SJSA1 (cell line): Measurements from ENCODE around the gene PIK3CB. TPM values are rescaled to one million over a fixed set of nuclear protein-coding genes. Genes with fewer than 3 reads are reported as not detected.

Source experiments
- DNase-seq, 2 experiments: peaks; one replicate each; pipeline ENCODE4 v3.0.0-alpha.2; 2015 to 2020; ENCODE audit warnings: low spot score in 2 of 2, low read depth in 1 of 2
- H3K27ac ChIP-seq: fragments of 250-450 bp; sonication (Bioruptor Pico); 2 replicates; pipeline ENCODE4 v1.5.1; 2020; ENCODE audit warnings: mild to moderate bottlenecking, moderate library complexity
- H3K27me3 ChIP-seq: fragments of 250-450 bp; sonication (Bioruptor Pico); replicated peaks from 2 replicates; pipeline ENCODE4 v1.5.1; 2020; ENCODE audit warnings: mild to moderate bottlenecking, moderate library complexity
- H3K36me3 ChIP-seq: fragments of 250-450 bp; sonication (Bioruptor Pico); 2 replicates; pipeline ENCODE4 v1.5.1; 2020; ENCODE audit warnings: mild to moderate bottlenecking
- H3K4me1 ChIP-seq: fragments of 250-450 bp; sonication (Bioruptor Pico); replicated peaks from 2 replicates; pipeline ENCODE4 v1.6.1; 2021; ENCODE audit warnings: mild to moderate bottlenecking
- H3K4me3 ChIP-seq: fragments of 250-450 bp; sonication (Bioruptor Pico); 2 replicates; pipeline ENCODE4 v1.5.1; 2020; ENCODE audit warnings: mild to moderate bottlenecking
- H3K9me3 ChIP-seq: fragments of 250-450 bp; sonication (Bioruptor Pico); replicated peaks from 2 replicates; pipeline ENCODE4 v1.5.1; 2020; ENCODE audit warnings: mild to moderate bottlenecking
- total RNA-seq: library from RNA; depleted of rRNA; stranded (reverse); fragments of >200 nt; shearing (Covaris generic); gene quantifications from 2 replicates; pipeline ENCODE4 v1.2.3, GENCODE V29; 2014

PIK3CB gene
- total RNA-seq, 1 experiment from 2014 or later, result 7.3 TPM

- Histone ChIP-seq H3K27me3 (no peaks in the 10 kb centered on the region), H3K4me1 (peaks cover 24% of the 10 kb centered on the region), H3K4me3 (no peak overlapping the region), H3K36me3 (no peaks in the 10 kb centered on the region), H3K9me3 (no peaks in the 10 kb centered on the region), H3K27ac (no peak overlapping the region)
- no peak for DNase-seq
Observed at GRCh38 chr3:138776961-138777360, 57.8 kb downstream of the PIK3CB start.

DNA sequence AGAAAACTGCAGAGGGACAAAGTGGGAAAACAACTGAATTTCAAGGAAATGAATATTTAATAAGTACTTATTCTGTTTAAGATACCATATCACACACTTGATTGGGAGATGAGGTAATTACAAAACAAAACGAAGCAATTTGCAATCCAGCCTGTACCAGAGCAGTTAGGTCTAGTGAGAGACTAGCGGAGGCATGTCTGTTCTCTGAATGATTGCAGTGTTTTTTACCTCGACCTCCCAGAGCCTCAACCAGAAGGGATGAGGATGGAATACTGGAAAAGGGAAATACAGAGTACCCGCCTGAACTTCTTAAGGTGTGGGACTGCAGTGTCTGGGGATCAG is 59.5 kb downstream of the PIK3CB start:
- DNase-seq, result no peak
- Histone ChIP-seq H3K9me3 (no peaks in the 10 kb centered on the region), H3K4me3 (no peak overlapping the region), H3K4me1 (peaks cover 24% of the 10 kb centered on the region), H3K27ac (peak overlapping the region; percentile 21), H3K36me3 (no peaks in the 10 kb centered on the region), H3K27me3 (no peaks in the 10 kb centered on the region)

GRCh38 chr3:138774529-138775253 is 60.0 kb downstream of the PIK3CB start:
- H3K4me1 ChIP-seq, result peaks cover 24% of the 10 kb centered on the region
- no peaks in the 10 kb centered on the region for H3K27me3 ChIP-seq
- no peak overlapping the region for H3K4me3 ChIP-seq
- DNase-seq, result peak; percentile 80 to 85
- H3K36me3 ChIP-seq, result no peaks in the 10 kb centered on the region
- H3K9me3 ChIP-seq, result no peaks in the 10 kb centered on the region
- peak overlapping the region; percentile 26 for H3K27ac ChIP-seq

- no peak for DNase-seq
- H3K4me1 ChIP-seq, result peaks cover 19% of the 10 kb centered on the region
- H3K9me3 ChIP-seq, result no peaks in the 10 kb centered on the region
- no peaks in the 10 kb centered on the region for H3K27me3 ChIP-seq
- no peak overlapping the region for H3K4me3 ChIP-seq
- no peak overlapping the region for H3K27ac ChIP-seq
- H3K36me3 ChIP-seq, result peaks cover 9% of the 10 kb centered on the region; the same call in 1 of the 2 replicates
Observed at GRCh38 chr3:138771585-138771984, 63.1 kb downstream of the PIK3CB start.

DNA sequence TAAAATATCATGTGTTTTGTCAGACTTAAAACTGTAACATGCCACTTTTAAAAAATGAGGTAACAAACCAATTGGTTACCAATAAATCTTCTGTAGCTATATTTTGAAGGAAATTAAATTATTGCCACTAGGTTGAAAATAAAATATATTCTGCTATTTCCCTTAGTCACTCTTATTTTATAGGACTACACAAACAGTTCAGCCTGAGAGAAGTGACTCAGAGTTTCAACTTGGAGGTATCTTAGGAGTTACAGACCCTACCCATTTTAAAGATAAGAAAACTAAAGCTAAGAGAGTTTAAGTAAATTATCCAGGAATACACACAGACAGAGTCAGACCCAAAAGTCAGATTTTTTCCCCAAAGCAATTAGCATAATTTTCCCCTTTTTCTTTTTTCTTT is 65.1 kb downstream of the PIK3CB start:
- H3K4me3 ChIP-seq, result no peak overlapping the region
- DNase-seq, result no peak
- peaks cover 9% of the 10 kb centered on the region; the same call in 1 of the 2 replicates for H3K36me3 ChIP-seq
- no peaks in the 10 kb centered on the region for H3K27me3 ChIP-seq
- H3K9me3 ChIP-seq, result no peaks in the 10 kb centered on the region
- no peak overlapping the region for H3K27ac ChIP-seq
- H3K4me1 ChIP-seq, result peaks cover 12% of the 10 kb centered on the region

GRCh38 chr3:138768946-138769345 is 65.8 kb downstream of the PIK3CB start:
- DNase-seq, result no peak
- Histone ChIP-seq H3K36me3 (peaks cover 9% of the 10 kb centered on the region; the same call in 1 of the 2 replicates), H3K27ac (no peak overlapping the region), H3K9me3 (no peaks in the 10 kb centered on the region), H3K4me1 (peaks cover 11% of the 10 kb centered on the region), H3K27me3 (no peaks in the 10 kb centered on the region), H3K4me3 (no peak overlapping the region)

DNA sequence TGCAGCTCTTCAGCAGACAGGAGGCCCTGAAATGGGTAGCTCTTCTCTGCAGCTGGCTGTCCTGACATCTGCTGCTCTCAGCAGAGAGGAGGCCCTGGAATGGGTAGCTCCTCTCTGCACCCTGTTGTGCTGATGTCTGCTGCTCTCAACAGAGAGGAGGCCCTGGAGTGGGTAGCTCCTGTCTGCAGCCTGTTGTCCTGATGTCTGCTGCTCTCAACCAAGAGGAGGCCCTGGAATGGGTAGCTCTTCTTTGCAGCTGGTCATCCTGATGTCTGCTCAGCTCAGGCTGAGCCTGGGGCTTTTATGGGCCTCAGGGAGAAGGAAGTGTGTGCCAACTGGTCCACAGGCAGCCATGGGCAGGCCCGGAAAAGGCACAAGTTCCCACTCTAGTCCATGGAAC is 66.6 kb downstream of the PIK3CB start:
- Histone ChIP-seq H3K4me1 (peaks cover 9% of the 10 kb centered on the region), H3K9me3 (no peaks in the 10 kb centered on the region), H3K36me3 (peaks cover 9% of the 10 kb centered on the region; the same call in 1 of the 2 replicates), H3K4me3 (no peak overlapping the region), H3K27ac (no peak overlapping the region), H3K27me3 (no peaks in the 10 kb centered on the region)
- DNase-seq, result no peak

- no peak overlapping the region for H3K4me3 ChIP-seq
- no peak for DNase-seq
- no peaks in the 10 kb centered on the region for H3K9me3 ChIP-seq
- peaks cover 9% of the 10 kb centered on the region for H3K4me1 ChIP-seq
- peaks cover 9% of the 10 kb centered on the region; the same call in 1 of the 2 replicates for H3K36me3 ChIP-seq
- no peak overlapping the region for H3K27ac ChIP-seq
- no peaks in the 10 kb centered on the region for H3K27me3 ChIP-seq
Observed at GRCh38 chr3:138767498-138768104, 67.1 kb downstream of the PIK3CB start.

DNA sequence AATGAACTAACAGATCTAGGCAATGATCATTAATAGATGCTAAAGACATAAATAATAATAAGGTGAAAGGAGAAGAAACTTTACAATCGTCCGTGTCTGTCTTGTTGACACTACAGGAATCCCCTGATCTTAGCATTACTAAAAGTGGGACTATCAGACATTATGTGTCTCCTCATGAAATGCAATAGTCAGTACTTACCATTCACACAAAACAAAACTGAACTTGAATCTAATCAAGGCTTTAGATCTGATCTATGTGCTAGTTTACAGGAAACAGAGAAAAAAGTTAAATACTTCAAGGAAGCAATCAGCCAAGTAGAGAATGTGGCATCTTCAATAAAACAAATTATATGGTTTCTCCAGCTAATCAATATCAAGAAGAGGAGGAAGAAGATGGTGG is 73.7 kb downstream of the PIK3CB start:
- H3K27me3 ChIP-seq, result no peaks in the 10 kb centered on the region
- H3K36me3 ChIP-seq, result no peaks in the 10 kb centered on the region
- no peak overlapping the region for H3K4me3 ChIP-seq
- H3K9me3 ChIP-seq, result no peaks in the 10 kb centered on the region
- DNase-seq, result no peak
- no peak overlapping the region for H3K27ac ChIP-seq
- peaks cover 9% of the 10 kb centered on the region for H3K4me1 ChIP-seq

DNA sequence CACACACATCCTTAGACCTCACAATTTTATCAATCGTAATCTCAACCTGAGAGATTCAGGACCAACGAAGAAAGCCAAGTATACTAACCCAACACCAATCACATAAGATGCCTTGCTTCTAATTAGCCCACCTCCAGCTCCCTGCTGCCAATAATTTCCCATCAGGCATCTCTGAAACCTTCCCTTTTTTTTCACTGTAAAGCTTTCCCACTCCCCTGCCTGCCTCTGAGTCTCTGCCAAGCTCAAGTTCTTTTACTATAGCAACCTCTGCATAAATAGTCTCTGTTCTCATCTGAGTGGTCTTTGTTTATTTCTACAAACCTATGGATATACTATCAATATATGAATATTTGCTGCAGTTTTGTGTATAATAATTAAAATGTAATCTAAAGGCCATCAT is 86.5 kb downstream of the PIK3CB start:
- H3K36me3 ChIP-seq, result no peaks in the 10 kb centered on the region
- no peak overlapping the region for H3K4me3 ChIP-seq
- no peak for DNase-seq
- no peak overlapping the region for H3K27ac ChIP-seq
- H3K9me3 ChIP-seq, result no peaks in the 10 kb centered on the region
- no peaks in the 10 kb centered on the region; the same call in 1 of the 2 replicates for H3K4me1 ChIP-seq
- H3K27me3 ChIP-seq, result no peaks in the 10 kb centered on the region

DNA sequence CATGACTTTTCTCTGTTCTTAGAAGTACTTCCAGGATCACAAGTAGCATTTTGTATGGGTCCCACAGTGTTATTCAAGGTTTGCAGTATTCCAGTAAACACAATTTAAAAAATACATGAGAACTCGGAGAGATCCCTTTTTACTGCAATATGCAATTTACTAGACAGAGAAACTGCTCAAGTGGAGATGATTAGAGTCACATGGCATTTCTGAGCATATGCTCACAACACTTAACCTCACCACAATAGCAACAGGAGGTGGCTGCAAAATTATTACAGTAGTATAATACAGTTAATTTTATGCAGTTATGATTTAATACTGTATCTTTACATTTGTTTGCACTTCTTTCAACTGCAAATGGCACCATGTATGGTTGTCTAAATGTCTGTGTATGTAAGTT is 87.5 kb downstream of the PIK3CB start:
- no peaks in the 10 kb centered on the region for H3K9me3 ChIP-seq
- no peaks in the 10 kb centered on the region for H3K27me3 ChIP-seq
- H3K4me1 ChIP-seq, result no peaks in the 10 kb centered on the region; the same call in 1 of the 2 replicates
- no peak for DNase-seq
- H3K4me3 ChIP-seq, result no peak overlapping the region
- no peak overlapping the region for H3K27ac ChIP-seq
- no peaks in the 10 kb centered on the region for H3K36me3 ChIP-seq

GRCh38 chr3:138740072-138740471 is 94.7 kb downstream of the PIK3CB start:
- Histone ChIP-seq H3K27me3 (no peaks in the 10 kb centered on the region), H3K27ac (no peak overlapping the region), H3K9me3 (no peaks in the 10 kb centered on the region), H3K4me1 (no peaks in the 10 kb centered on the region; the same call in 1 of the 2 replicates), H3K36me3 (peaks cover 7% of the 10 kb centered on the region; the same call in 1 of the 2 replicates), H3K4me3 (no peak overlapping the region)
- no peak for DNase-seq

GRCh38 chr3:138732456-138732855 is 102.3 kb downstream of the PIK3CB start:
- Histone ChIP-seq H3K4me1 (no peaks in the 10 kb centered on the region), H3K27me3 (no peaks in the 10 kb centered on the region), H3K9me3 (no peaks in the 10 kb centered on the region), H3K4me3 (no peak overlapping the region), H3K36me3 (0 out of 2 replicates have a peak, but pooled peaks cover 4% of the 10 kb centered on the region), H3K27ac (no peak overlapping the region)
- no peak for DNase-seq

GRCh38 chr3:138726946-138727730 is 107.6 kb downstream of the PIK3CB start:
- DNase-seq, result no peak
- H3K27me3 ChIP-seq, result no peaks in the 10 kb centered on the region
- no peaks in the 10 kb centered on the region for H3K4me1 ChIP-seq
- H3K9me3 ChIP-seq, result no peaks in the 10 kb centered on the region
- no peaks in the 10 kb centered on the region; the same call in 1 of the 2 replicates for H3K36me3 ChIP-seq
- H3K27ac ChIP-seq, result no peak overlapping the region
- H3K4me3 ChIP-seq, result no peak overlapping the region
